GM19397 (cell line): ENCODE data around the gene LACTBL1.

Experiments used
- ATAC-seq: cut with Tn5 transposase; IDR thresholded peaks from one replicate; pipeline ENCODE4 v1.9.1; 2021; ENCODE audit warnings: mild to moderate bottlenecking, moderate library complexity; ENCODE audit not compliant: unreplicated experiment

The LACTBL1 gene

DNA sequence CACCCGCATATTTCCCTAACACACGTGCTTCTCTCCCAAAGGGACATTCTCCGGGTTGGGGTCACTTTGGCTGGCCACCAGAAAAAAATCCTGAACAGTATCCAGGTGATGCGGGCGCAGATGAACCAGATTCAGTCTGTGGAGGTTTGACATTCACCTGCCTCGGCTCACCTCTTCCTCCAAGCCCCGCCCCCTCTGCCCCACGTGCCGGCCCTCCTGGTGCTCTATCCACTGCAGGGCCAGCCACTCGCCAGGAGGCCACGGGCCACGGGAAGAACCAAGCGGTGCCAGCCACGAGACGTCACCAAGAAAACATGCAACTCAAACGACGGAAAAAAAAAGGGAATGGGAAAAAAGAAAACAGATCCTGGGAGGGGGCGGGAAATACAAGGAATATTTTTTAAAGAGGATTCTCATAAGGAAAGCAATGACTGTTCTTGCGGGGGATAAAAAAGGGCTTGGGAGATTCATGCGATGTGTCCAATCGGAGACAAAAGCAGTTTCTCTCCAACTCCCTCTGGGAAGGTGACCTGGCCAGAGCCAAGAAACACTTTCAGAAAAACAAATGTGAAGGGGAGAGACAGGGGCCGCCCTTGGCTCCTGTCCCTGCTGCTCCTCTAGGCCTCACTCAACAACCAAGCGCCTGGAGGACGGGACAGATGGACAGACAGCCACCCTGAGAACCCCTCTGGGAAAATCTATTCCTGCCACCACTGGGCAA is 59.1 kb downstream of the LACTBL1 start:
- no peak for ATAC-seq

DNA sequence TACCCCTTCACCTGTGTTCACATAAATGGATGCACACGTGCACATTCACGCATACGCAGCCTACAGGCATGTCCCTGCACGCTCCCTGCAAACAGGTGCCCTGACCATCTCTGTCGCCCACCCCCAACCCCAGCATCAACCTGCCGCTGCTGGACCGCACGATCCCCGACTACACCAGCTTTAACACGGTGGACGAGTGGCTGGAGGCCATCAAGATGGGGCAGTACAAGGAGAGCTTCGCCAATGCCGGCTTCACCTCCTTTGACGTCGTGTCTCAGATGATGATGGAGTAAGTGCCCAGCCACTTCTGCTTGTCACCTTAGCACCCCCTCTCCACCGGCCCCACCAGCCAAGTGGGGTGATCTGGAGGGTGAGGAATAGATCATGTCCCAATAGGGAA is 60.4 kb downstream of the LACTBL1 start:
- no peak for ATAC-seq

DNA sequence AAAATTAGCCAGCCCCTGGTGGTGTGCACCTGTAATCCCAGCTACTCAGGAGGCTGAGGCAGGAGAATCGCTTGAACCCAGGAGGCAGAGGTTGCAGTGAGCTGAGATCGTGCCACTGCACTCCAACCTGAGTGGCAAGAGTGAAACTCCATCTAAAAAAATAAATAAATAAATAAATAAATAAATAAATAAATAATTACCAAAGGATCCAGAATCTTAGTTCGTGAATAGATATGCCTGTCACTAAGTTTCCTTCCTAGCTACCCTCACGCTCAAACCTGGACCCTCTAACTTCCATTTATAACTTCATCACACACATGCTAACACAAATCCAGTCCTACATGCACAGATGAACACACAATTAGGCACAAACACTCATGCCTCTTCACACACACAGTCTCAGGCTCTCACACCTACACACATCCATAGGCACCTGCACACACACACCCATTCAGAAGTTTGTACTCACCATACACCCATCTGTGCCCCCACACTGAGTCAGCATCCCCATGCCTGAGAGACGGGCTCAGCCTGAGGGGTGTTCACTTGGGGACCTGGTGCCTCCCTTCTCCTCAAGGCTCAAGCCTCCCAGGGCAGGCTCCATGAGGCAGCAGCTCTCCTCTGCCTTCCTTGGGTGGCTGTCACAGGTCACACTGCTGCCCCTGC is 61.5 kb downstream of the LACTBL1 start:
- ATAC-seq, result no peak

DNA sequence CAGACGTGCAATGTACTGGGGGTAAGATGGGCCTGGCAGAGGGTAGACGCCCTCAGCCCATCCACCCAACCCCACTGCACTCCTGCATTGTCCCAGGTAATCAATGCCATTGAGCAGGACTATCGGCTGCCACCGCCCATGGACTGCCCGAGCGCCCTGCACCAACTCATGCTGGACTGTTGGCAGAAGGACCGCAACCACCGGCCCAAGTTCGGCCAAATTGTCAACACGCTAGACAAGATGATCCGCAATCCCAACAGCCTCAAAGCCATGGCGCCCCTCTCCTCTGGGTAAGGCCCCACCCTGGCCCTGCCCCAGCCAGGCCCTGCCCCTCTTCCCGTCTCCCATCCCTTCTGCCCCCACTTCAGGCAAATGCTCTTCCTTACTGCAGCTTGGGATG is 62.4 kb downstream of the LACTBL1 start:
- no peak for ATAC-seq

DNA sequence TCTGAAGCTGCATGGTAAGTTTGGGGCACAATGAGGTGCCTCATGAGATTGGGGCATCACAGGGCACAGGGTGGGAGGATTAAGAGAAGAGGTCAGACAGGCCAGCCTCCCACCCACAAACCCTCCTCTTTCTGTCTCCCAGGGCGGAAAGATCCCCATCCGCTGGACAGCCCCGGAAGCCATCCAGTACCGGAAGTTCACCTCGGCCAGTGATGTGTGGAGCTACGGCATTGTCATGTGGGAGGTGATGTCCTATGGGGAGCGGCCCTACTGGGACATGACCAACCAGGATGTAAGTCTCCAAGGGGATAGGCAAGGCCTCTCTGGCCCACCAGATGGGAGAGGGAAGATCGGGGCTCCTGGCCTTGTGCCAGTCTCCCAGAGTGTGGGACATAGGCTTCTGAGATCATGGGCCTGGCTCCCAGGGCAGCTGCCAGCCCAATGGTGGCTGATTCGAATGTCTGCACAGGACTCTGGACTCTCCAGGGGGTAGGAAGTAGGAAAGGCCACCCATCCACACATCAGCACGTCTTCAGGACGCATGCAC is 63.7 kb downstream of the LACTBL1 start:
- ATAC-seq, result no peak

DNA sequence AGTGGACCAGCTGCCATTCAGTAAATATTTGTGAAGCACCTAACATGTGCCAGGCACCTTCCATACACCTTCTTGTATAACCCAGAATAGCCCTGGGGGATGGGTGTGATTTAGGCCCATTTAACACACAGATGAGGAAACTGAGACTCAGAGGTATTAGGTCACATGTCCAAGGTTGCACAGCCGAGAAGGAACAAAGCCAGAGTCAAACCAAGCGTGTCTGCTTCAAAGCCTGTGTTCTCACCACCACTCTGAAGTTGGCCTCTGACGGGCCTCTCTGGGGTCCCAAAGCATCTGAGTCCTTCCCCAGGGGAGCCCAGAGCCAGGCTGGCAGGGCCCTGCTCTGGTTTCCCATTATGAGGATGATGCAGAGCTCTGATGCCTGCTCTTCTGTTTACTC is 65.1 kb downstream of the LACTBL1 start:
- ATAC-seq, result no peak

DNA sequence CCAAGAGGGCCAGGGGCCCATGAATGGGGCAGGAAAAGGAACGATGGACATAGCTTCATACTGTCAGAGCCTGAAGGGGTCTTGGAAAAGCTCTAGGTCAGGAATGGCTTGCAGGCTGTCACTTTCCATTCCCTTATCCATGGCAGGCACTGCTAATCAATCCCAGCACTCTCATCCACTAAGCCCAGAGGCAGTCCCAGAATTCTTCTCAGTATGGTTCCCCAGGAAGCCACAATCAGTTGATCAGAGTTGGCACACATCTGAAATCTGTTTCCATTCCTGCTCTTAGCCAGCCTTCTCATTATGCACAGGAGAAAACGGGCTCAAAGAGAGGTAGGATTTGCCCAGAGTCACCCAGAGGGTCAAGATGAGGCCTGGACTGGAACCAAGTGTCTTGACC is 65.7 kb downstream of the LACTBL1 start:
- ATAC-seq, result no peak

DNA sequence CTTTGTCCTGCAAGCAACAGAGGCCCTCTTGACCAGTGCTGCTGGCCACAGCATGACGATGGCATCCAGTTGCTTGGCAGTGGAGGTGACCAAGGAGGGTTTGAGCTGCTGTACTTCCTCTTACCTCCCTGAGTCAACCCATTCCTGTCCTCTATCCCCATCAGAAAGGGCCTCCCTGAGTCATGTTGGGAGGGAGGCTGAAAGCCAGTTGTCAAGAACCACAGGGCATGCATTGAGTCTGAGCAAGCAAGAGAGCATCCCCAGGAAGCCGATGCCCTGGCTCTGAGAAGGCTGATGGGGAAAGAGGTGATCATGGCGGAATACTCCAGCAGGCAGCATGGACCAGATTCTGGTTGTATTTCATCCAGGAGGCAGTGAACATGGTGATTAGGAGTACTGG is 69.6 kb downstream of the LACTBL1 start:
- ATAC-seq, result no peak
